ENCODE measurements around the gene AEN.

- TF ChIP-seq, protein P1, sequence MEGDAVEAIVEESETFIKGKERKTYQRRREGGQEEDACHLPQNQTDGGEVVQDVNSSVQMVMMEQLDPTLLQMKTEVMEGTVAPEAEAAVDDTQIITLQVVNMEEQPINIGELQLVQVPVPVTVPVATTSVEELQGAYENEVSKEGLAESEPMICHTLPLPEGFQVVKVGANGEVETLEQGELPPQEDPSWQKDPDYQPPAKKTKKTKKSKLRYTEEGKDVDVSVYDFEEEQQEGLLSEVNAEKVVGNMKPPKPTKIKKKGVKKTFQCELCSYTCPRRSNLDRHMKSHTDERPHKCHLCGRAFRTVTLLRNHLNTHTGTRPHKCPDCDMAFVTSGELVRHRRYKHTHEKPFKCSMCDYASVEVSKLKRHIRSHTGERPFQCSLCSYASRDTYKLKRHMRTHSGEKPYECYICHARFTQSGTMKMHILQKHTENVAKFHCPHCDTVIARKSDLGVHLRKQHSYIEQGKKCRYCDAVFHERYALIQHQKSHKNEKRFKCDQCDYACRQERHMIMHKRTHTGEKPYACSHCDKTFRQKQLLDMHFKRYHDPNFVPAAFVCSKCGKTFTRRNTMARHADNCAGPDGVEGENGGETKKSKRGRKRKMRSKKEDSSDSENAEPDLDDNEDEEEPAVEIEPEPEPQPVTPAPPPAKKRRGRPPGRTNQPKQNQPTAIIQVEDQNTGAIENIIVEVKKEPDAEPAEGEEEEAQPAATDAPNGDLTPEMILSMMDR (IDR thresholded peaks at IDR 0.05; ENCODE audit: low read depth, low read length) = no peak
- no peak for TF ChIP-seq MAX (IDR thresholded peaks at IDR 0.05; ENCODE audit: low read depth, low read length)
- TF ChIP-seq POLR2A (IDR thresholded peaks at IDR 0.05; ENCODE audit: extremely low read depth, insufficient read length) = no peak
Measured at GRCh38 chr15:88619796-88620195, 1.3 kb upstream of the AEN start.
